ENCODE data around the gene MRE11.

MRE11 gene

GRCh38 chr11:94493281-94494125 is at the start of gene MRE11, which contains the start of gene ANKRD49:
Gene MRE11, minus strand, starts transcription at chr11:94493844. Its CDS starts 1,043 bp downstream, at chr11:94492801.
Gene ANKRD49, plus strand, starts transcription at chr11:94493984. Its CDS starts 2,710 bp downstream, at chr11:94496694.
- DNase-seq (ENCODE audit: low read depth): peak; percentile 76

DNA sequence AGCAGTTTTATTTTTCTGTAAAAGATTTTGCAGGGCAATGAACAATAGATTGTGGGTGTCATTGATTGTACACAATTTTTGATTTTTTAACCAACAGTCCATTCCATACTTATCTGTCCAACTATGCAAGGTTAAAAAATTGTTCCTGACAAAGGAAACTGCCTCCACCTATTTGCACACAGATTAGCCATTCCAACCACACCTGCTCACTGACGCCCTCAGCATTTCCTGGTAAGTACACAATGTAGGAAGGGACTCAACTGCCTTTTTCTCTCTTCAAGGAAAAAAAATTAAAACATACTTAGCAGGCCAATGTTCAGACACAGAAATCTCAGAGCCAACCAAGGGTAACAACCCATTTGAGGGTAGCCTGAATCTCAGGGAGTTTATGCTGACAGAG is 45.8 kb upstream of the MRE11 start:
- DNase-seq (ENCODE audit: low read depth): no peak

DNA sequence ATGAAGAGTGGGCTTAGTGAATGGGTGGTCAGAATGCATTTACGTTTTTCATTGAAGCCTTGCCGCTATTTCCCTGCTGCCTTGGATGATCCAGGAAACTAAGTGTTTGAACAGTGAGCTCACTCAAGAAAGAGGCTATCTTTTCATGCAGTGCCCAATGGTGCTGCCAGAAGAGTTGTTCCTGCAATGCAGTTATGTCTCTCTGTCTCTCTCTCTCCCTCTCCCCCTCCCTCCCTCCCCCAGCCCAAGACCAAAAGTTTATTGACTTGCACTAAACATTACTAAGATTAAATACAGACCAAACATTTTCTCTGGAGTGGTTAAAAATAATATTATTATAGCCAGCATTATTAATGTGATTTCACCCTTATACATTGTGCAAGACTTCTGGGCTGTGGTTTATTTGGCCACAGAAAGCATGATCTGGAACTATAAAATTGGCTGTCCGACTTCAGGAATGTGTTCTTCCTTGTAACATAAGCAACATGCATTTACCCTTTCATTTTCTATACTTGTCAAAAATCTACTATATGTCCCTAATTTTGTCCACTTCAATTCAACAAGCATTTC is 43.5 kb upstream of the MRE11 start:
- DNase-seq (ENCODE audit: low read depth): no peak

DNA sequence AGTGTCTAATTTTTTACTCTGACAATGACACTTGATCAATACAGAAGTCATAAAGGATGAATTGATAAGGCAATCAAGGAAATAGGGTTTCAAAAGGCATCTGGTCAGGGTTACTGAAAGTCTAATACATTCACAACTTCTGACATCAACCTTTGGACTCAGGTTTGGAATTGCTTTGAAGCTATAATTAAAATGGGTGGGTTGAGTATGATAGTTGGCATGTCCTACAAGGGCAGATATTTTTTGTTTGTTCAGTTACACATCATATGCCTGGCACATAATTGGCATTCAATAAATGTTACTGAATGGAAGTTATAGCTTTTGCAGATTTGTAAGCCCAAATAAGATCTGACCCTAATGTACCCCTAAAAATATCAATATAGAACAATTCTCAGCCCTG is 42.7 kb upstream of the MRE11 start:
- DNase-seq (ENCODE audit: low read depth): no peak

DNA sequence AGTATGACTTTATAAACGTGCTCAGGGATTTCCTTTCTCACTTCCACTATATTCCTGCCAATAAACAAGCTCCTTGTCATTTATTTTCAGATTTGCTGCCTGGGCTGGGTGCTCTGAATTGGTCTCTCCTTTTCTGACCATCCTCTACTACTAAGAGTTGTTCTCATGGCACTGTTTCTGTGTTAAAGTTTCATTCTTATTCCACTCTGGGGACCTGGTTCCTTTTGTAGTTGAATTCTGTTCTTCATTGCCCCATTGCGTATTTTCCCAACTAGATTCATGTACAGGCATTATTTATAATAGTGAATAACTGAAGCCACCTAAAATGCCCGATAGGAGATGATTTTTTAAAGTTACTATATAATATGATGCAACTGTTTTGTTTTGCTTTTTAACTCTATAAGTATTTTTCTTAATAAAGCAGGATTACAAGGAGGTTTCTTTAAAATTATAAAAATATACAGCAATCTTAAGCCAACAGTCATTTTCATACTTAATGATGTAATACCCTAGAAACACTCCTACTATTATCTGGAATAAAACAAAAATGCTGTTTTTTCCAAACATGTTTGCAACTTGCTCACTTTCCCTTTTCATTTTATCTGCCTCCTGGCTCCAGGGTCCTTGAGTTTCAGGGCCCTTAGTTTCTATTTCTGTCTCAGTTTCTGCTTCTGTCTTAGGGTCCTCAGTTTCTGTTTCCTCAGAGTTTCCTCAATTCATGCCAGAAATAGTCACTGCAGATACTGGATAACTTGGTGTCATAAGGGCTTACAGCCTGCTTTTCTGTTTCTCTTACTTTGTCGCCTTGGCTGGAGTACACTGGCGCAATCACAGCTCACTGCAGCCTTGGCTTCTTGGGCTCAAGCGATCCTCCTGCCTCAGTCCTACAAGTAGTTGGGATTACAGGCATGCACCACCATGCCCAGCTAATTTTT is 40.3 kb upstream of the MRE11 start:
- no peak for DNase-seq (ENCODE audit: low read depth)

- DNase-seq (ENCODE audit: low read depth): no peak
Observed at GRCh38 chr11:94533206-94533605, 39.6 kb upstream of the MRE11 start.

- no peak for DNase-seq (ENCODE audit: low read depth)
Observed at GRCh38 chr11:94532211-94532610, 38.6 kb upstream of the MRE11 start.

DNA sequence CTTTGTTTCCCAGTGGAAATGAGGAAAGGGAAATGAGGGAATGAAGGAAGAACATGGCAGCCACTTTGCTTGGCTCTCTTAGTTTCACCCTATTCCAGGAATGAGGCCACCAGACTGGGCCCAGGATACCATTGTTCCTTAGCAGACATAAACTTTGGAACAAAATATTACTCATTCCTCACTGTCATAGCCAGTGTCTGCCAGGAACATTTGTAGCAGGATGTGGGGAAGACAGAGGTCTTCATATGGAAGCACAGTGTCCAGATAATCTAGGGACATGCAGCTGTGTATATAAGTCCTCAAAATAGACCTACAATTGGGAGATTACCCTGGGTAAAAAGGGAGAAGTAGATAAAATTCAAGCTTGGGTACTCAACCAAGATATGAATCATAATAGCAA is 34.9 kb upstream of the MRE11 start:
- DNase-seq (ENCODE audit: low read depth): no peak

GRCh38 chr11:94526645-94527438 is 33.2 kb upstream of the MRE11 start:
- DNase-seq (ENCODE audit: low read depth): no peak

DNA sequence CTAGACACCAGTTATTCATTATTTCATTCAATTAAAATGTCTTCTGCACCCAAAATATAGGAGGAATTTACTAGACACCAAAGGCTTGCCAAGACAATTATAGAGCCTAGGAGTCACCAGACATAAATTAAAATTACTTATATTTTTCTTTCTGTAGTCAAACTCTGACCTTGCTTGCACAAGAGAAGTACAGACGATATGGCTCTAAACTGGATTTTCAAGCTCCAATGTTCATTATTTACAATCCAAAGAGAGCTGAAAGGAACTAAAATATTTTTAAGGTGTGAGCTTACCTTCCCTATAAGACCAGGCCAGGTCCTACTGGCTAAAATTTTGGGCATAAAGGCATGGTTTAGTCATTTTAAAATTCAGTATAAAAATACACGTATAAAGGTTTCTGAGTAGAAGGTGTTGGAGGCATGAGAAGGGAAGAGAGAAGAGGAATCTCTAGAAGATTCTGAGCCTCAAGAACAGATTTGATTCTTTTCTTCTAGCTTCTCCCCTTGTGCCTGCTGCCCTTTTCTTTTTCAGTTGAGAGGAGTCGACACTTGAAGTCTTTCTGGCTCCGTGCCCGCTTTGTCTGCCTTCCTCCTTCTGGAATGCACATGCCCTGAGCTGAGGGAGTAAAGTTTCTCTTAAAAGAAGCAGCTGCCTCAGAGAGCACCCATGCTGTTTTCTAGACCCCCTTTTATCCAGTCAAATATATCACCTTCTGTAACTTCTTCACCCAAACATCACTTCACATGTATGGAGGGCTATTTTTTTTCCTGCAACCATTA is 32.1 kb upstream of the MRE11 start:
- no peak for DNase-seq (ENCODE audit: low read depth)

DNA sequence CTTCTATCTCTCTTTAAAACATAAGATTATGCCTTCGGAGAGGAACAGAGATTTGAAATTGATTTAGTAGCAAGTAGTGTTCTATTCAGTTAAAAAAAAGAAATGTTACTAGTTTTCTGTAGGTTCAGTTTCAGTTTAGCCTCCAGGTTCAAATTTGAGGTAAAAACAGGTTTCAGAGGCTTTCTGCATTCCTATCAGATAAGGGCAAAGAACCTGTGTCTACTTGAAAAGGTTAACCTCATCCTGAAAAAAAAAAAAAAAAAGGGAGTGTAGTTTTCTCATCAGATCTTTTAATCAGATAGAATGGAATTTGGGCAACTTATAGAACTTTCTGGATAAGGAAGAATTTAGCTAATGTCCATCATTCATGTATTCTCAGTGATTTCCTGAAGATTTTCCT is 30.7 kb upstream of the MRE11 start:
- DNase-seq (ENCODE audit: low read depth): no peak

DNA sequence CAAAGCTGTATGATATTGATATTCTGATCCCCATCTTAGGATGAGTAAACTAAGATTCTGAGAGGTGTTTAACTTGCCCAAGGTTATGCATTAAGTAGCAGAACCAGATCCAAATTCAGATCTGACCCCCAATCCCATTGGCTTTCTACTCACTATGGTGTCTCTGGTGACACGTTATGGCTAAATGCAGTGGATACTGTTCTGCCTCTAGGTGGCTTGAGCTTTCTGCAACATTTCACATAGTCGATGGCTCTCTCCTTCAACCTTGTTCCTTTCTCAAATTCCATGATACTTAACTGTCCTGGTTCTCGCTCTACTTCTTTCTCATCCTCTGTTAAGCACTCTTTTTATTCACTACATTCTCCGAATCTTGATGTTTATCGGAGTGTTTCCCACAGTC is 28.0 kb upstream of the MRE11 start:
- no peak for DNase-seq (ENCODE audit: low read depth)

GRCh38 chr11:94519478-94520084 is 25.9 kb upstream of the MRE11 start:
- no peak for DNase-seq (ENCODE audit: low read depth)

DNA sequence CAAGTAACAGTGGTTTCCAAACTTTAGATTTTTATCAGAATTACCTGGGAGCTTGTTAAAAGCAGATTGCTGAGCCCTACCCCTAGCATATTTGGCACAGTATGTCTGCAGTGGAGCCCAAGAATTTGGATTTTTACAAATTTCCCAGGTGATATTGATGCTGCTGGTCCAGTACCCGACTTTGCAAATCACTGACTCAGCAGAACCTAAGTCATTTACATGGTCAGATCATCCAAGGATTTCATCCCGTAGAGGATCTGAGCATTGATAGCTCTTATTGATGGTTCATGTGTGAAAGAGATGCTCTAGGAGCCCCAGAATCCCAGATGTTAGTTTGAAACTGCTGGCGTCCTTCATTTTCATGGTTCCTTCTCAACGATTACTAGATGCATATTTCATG is 24.7 kb upstream of the MRE11 start:
- DNase-seq (ENCODE audit: low read depth): no peak

DNA sequence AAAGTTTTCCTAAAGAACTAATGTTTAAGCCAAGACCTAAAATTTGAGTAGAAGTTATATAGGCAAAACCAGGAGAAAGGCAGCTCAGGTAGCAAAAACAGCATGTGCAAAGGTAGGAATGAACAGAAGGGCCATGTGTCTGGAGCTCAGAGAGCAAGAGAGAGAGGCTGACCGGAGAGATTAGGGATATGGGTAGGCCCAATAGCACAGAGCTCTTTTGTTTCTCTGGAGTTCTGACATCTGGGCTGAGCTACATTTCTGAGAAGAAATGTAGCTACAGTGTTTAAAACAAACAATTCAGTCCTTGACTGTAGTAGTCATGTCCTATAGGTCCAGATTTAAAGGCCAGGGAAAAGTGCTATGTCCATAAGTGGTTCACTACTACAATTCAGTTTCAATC is 23.1 kb upstream of the MRE11 start:
- no peak for DNase-seq (ENCODE audit: low read depth)

- no peak for DNase-seq (ENCODE audit: low read depth)
Observed at GRCh38 chr11:94515398-94515797, 21.8 kb upstream of the MRE11 start.

- no peak for DNase-seq (ENCODE audit: low read depth)
Observed at GRCh38 chr11:94513091-94513490, 19.4 kb upstream of the MRE11 start.

GRCh38 chr11:94511932-94512781 is 18.5 kb upstream of the MRE11 start, which contains the start of gene C11orf97:
Gene C11orf97, plus strand, starts transcription at chr11:94512461. Its CDS starts 68 bp downstream, at chr11:94512529.
- DNase-seq (ENCODE audit: low read depth): peak; percentile 6

DNA sequence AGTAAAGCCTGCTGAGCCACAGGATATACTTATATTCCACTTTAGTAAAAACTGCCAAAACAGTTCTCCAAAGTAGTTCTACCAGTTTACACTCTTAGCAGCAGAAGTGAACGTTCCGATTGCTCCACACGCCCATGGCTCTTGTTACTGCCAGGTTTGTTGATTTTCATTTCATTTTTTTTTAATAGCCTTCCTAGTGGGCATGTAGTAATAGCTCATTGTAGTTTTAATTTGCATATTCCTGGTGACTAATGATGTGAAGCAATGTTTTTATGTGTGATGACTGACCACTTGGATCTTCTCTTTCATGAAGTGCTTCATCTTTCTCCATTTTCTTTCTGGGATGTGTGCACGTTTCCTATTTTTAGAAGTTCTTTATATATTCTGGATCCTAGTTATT is 13.8 kb upstream of the MRE11 start:
- no peak for DNase-seq (ENCODE audit: low read depth)

All from stimulated activated CD8-positive, alpha-beta memory T cell treated with anti-CD3 and anti-CD28 coated beads, Interleukin-15, amount 100 ng/mL, for 24 hours (primary cell).